Measurements from ENCODE around the gene USP12. TPM values are rescaled to one million over a fixed set of nuclear protein-coding genes. Genes with fewer than 3 reads are reported as not detected.

USP12 gene
- total and polyA plus RNA-seq, 2 donors from 2014 or later, result 15.0 to 27.5 TPM

- FAIRE-seq, result no peak
- H3K27ac ChIP-seq (ENCODE audit: low read depth in 2 of 2, low read length in 2 of 2), result no peak overlapping the region
- H3K4me3 ChIP-seq (ENCODE audit: low read length in 3 of 3), result no peak overlapping the region
Measured at GRCh38 chr13:27065582-27065981, 106.0 kb downstream of the USP12 start.

GRCh38 chr13:27064252-27064995, 107.2 kb downstream of the USP12 start:
- H3K27me3 ChIP-seq (ENCODE audit: control insufficient read depth, insufficient read depth, low read length), result no peaks in the 10 kb centered on the region
- peaks cover 0 to 7% (median 0%) of the 10 kb centered on the region in 3 donors for H3K9me3 ChIP-seq (ENCODE audit: control insufficient read depth in 2 of 3, insufficient read depth in 1 of 3, low read length in 3 of 3)
- intact Hi-C loops (cut with DNase I), result no loop called here
- no peaks in the 10 kb centered on the region for H3K4me1 ChIP-seq (ENCODE audit: control insufficient read depth in 2 of 3, insufficient read depth in 2 of 3, low read depth in 1 of 3, low read length in 3 of 3)
- no peak for TF ChIP-seq CTCF (IDR thresholded peaks at IDR 0.05; ENCODE audit: borderline replicate concordance, extremely low read depth, insufficient read depth)
- no peak for DNase-seq
- no peak overlapping the region for H3K27ac ChIP-seq (ENCODE audit: low read depth in 2 of 2, low read length in 2 of 2)
- no peak overlapping the region for H3K4me3 ChIP-seq (ENCODE audit: low read length in 3 of 3)
- FAIRE-seq, result no peak
- no peak overlapping the region for H3K9ac ChIP-seq (ENCODE audit: low read length in 3 of 3)
- peaks cover 0 to 6% (median 5%) of the 10 kb centered on the region in 3 donors for H3K36me3 ChIP-seq (ENCODE audit: control insufficient read depth in 2 of 3, insufficient read depth in 3 of 3, low read length in 3 of 3)

More at GRCh38 chr13:27065582-27065981, 106.0 kb downstream of the USP12 start:
- intact Hi-C loops (cut with DNase I), result no loop called here
- H3K27me3 ChIP-seq (ENCODE audit: control insufficient read depth, insufficient read depth, low read length), result no peaks in the 10 kb centered on the region
- no peak overlapping the region for H3K9ac ChIP-seq (ENCODE audit: low read length in 3 of 3)
- DNase-seq, result no peak
- no peaks in the 10 kb centered on the region for H3K4me1 ChIP-seq (ENCODE audit: control insufficient read depth in 2 of 3, insufficient read depth in 2 of 3, low read depth in 1 of 3, low read length in 3 of 3)
- peaks cover 0 to 6% (median 5%) of the 10 kb centered on the region in 3 donors for H3K36me3 ChIP-seq (ENCODE audit: control insufficient read depth in 2 of 3, insufficient read depth in 3 of 3, low read length in 3 of 3)
- no peak for TF ChIP-seq CTCF (IDR thresholded peaks at IDR 0.05; ENCODE audit: borderline replicate concordance, extremely low read depth, insufficient read depth)
- H3K9me3 ChIP-seq (ENCODE audit: control insufficient read depth in 2 of 3, insufficient read depth in 1 of 3, low read length in 3 of 3), result peaks cover 0 to 7% (median 0%) of the 10 kb centered on the region in 3 donors

- Histone ChIP-seq H3K36me3 (ENCODE audit: control insufficient read depth in 2 of 3, insufficient read depth in 3 of 3, low read length in 3 of 3) (no peaks in the 10 kb centered on the region), H3K9me3 (ENCODE audit: control insufficient read depth in 2 of 3, insufficient read depth in 1 of 3, low read length in 3 of 3) (no peaks in the 10 kb centered on the region), H3K9ac (ENCODE audit: low read length in 3 of 3) (no peak overlapping the region), H3K27me3 (ENCODE audit: control insufficient read depth, insufficient read depth, low read length) (no peaks in the 10 kb centered on the region), H3K4me3 (ENCODE audit: low read length in 3 of 3) (no peak overlapping the region), H3K27ac (ENCODE audit: low read depth in 2 of 2, low read length in 2 of 2) (no peak overlapping the region), H3K4me1 (ENCODE audit: control insufficient read depth in 2 of 3, insufficient read depth in 2 of 3, low read depth in 1 of 3, low read length in 3 of 3) (no peaks in the 10 kb centered on the region)
- TF ChIP-seq CTCF (IDR thresholded peaks at IDR 0.05; ENCODE audit: borderline replicate concordance, extremely low read depth, insufficient read depth), result no peak
- FAIRE-seq (no peak), DNase-seq (no peak)
- intact Hi-C loops (cut with DNase I), result no loop called here
Measured at GRCh38 chr13:27057817-27058216, 113.8 kb downstream of the USP12 start.
